Coronary artery (tissue), 2 donors: ENCODE measurements around the gene BICC1.

Experiments used
- DNase-seq: peaks from one replicate; pipeline ENCODE4 v3.0.0-alpha.2; 2017; ENCODE audit warnings: low spot score
- H3K27ac ChIP-seq, 2 donors: fragments of 200-600 bp; sonication (generic); one replicate each; pipeline ENCODE4 v1.5.1; 2016 to 2019
- H3K4me3 ChIP-seq: fragments of 200-600 bp; sonication (generic); 2 replicates; pipeline ENCODE4 v1.5.1; 2016; ENCODE audit warnings: mild to moderate bottlenecking, moderate library complexity
- TF ChIP-seq, protein P1 (sequence below): fragments of 200-600 bp; sonication (generic); IDR thresholded peaks from one replicate; pipeline ENCODE4 v1.5.1; 2019; ENCODE audit warnings: antibody characterized with exemption

Gene BICC1

DNA sequence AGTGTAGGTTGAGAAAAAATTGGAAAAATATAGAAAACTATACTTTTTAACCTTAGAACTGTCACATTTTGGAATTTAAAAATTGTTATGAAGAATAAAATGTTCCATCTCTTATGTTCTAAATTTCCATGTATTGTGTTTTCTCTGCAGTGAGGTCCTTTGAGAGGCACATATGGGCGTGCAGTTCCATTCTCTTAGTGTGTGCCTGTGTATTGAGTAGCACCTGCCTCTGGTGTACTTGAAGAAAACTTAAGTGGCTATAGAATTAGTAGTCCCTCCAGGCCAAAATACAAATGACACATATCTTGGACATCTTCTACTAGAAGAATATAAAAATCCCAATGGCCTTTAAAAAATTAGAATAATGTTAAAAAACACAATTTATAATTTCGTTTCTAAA lies 149.2 kb downstream of the BICC1 start:
- TF ChIP-seq, protein P1, sequence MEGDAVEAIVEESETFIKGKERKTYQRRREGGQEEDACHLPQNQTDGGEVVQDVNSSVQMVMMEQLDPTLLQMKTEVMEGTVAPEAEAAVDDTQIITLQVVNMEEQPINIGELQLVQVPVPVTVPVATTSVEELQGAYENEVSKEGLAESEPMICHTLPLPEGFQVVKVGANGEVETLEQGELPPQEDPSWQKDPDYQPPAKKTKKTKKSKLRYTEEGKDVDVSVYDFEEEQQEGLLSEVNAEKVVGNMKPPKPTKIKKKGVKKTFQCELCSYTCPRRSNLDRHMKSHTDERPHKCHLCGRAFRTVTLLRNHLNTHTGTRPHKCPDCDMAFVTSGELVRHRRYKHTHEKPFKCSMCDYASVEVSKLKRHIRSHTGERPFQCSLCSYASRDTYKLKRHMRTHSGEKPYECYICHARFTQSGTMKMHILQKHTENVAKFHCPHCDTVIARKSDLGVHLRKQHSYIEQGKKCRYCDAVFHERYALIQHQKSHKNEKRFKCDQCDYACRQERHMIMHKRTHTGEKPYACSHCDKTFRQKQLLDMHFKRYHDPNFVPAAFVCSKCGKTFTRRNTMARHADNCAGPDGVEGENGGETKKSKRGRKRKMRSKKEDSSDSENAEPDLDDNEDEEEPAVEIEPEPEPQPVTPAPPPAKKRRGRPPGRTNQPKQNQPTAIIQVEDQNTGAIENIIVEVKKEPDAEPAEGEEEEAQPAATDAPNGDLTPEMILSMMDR: no peak
- no peak for DNase-seq
- H3K27ac ChIP-seq: no peak overlapping the region
- H3K4me3 ChIP-seq: no peak overlapping the region

DNA sequence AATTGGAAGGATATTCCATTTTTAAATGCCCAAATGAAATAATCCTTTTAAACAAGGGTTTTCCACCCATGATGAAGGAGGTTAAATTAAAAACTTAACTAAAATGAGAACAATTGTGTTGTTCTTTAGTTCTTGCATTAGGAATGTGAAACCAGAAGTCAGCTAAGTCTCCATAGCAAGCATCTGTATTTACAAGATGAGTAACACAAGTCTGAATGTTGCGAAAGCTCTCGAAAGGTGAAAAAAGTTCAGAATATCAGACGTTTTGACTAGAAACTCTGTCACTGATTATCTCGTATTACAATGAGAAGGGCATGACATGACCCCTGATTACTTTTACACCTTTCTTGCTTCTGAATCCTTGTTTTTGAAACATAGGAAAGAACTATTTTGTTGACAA lies 149.6 kb downstream of the BICC1 start:
- no peak for DNase-seq
- Histone ChIP-seq H3K27ac (no peak overlapping the region), H3K4me3 (no peak overlapping the region)
- TF ChIP-seq, protein P1: no peak

DNA sequence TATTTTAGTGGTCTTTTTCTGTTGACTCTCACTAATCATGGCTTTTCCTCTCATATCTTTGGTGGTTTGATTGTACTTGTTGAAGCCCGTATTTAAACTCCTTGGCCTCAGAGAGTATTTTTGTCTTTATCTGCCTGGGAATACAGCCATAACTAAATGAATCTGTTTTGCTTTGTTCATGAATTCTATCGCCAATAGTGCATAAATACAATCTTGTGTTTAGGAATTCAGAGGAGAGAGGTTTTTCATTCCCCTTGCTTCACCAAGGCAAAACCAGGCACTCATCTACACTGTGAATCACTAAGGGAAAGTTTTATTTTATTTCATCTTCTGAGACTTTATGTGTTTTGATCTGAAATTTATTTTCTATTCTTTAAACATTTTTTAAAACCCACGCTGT lies 152.7 kb downstream of the BICC1 start:
- no peak overlapping the region for H3K27ac ChIP-seq
- no peak for DNase-seq
- TF ChIP-seq, protein P1: no peak
- H3K4me3 ChIP-seq: no peak overlapping the region

DNA sequence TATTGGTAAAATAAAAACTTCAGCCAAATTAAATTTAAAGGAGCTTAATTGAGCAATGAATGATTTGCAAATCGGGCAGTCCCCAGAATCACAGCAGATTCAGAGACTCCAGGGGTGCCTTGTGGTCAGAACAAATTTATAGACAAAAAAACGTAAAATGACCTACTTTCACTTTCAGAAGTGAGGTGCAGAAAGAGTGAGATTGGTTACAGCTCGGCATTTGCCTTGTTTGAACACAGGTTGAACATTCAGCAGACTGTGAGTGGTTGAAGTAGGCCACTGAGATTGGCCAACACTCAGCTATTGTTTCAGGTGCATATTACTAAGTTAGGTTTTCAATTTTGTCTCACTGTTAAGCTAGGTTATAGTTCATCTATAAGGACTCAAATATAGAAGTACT lies 153.4 kb downstream of the BICC1 start:
- DNase-seq: no peak
- TF ChIP-seq, protein P1: no peak
- Histone ChIP-seq H3K27ac (peak overlapping the region in 1 of 2 donors; percentile 18), H3K4me3 (peak overlapping the region; percentile 60)

DNA sequence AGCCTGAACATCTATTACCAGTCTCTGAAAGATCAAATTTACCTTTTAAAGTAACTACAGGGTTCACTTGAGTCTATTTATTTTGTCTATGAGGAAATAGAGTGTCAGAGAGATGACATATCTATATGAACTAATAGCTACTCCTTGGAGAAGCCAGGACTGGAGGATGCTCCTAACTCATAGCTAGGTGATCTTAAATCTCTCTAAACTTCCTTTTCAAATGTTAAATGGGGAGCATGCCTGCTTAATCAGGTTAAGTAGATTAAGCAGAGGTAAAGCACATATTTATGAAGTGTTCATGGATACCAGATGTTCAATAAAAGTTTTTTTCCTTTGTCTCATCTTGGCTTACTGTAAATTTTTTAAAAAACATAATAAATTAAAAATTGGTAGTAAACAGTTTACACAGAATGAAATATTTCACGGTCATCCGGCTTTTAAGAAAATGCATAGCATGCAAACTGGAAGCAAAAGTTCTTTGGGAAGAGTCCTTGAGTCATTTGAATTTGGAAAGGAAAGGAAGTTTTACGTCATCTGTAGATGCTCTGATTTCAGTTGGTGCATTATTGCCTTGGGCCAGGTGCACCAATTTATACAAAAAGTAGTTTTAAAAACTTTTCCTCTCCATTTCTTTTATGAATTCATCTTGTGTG lies 155.1 kb downstream of the BICC1 start:
- DNase-seq: no peak
- Histone ChIP-seq H3K27ac (no peak overlapping the region), H3K4me3 (no peak overlapping the region)
- TF ChIP-seq, protein P1: no peak

DNA sequence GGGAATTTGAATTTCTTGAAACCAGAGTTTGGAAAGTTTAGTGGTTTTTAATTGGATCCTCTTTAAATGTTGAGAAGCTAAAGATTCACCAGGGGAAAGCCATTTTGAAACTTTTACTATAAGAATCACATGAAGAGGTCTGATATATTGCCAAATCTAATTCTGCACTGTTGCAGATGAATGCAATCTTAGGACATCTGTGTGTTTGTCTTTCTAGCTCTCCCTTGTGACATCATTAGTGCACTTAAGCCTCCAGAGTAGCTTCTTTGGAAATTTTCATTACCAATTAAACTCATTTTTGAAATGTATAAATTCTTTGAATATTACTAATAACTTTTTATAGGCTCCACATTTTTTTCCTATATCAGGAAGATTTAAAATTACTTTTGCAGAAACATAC lies 160.2 kb downstream of the BICC1 start:
- no peak for DNase-seq
- Histone ChIP-seq H3K27ac (no peak overlapping the region), H3K4me3 (no peak overlapping the region)
- TF ChIP-seq, protein P1: no peak

DNA sequence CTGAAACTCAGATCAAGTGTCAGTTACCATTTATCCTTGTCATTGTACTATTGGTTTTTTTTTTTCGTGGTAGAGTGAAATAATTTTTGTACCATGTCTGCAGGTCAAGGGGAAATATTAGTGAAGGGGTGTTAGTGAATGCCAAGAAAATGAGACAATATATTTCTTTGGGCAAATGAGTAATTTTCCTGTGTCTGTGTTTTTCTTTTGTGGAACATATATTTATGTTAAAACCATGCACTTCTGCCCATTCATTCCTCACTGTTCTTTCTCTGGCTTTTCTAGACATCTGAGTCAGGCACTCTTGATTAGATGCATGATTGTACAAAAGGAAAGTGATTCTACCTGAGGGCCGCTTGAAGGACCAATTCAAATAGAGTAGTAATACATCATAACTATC lies 161.6 kb downstream of the BICC1 start:
- H3K4me3 ChIP-seq: no peak overlapping the region
- no peak overlapping the region for H3K27ac ChIP-seq
- no peak for DNase-seq
- TF ChIP-seq, protein P1: no peak
